Left cardiac atrium (tissue), 4 donors: ENCODE data around the gene FBXO8. TPM values are rescaled to one million over a fixed set of nuclear protein-coding genes. Genes with fewer than 3 reads are reported as not detected.
"Not testable (repeated sequence)": the region's sequence is repeated elsewhere in the genome, so short reads cannot be mapped to it uniquely, and the experiment has no call there.

Experiments used
- ATAC-seq, 2 donors: fragments of 200-7000 bp; cut with Tn5 transposase; one replicate each; pipeline ENCODE4 v1.9.1; 2020; ENCODE audit warnings: mild to moderate bottlenecking in 2 of 2, moderate library complexity in 2 of 2
- DNase-seq: peaks from one replicate; pipeline ENCODE4 v3.0.0-alpha.2; 2020
- intact Hi-C, 2 donors: fragments of 100-400 bp; cut with DNase I; formaldehyde crosslinking; loops; one replicate each; pipeline versions ENCODE4 v1.14.1 to v1.15.1; 2022 to 2023
- total RNA-seq, 2 donors: library from RNA; stranded (reverse); fragmentation: NEBNext Ultra II Directional; extraction: Animal tissue kit (Norgen Biotek cat#: 25700); gene quantifications; one replicate each; pipeline ENCODE4 v1.2.1, GENCODE V29; 2021
- donor health status: DM: no; HTN: yes; CAD: no.
- donor health status: DM: no; HTN: yes; CAD: no; lungs with severe emphysema.
- donor health status: DM: yes; HTN: yes; CAD: no.
- donor health status: Dilated cardiomyopathy.

Gene FBXO8
- total RNA-seq, 2 donors from 2014 or later: 24.5 to 28.7 TPM

- ATAC-seq, intact Hi-C loops, DNase-seq: not testable (repeated sequence)
These were observed 11.2 kb upstream of the FBXO8 start for GRCh38 chr4:174294641-174295040.

DNA sequence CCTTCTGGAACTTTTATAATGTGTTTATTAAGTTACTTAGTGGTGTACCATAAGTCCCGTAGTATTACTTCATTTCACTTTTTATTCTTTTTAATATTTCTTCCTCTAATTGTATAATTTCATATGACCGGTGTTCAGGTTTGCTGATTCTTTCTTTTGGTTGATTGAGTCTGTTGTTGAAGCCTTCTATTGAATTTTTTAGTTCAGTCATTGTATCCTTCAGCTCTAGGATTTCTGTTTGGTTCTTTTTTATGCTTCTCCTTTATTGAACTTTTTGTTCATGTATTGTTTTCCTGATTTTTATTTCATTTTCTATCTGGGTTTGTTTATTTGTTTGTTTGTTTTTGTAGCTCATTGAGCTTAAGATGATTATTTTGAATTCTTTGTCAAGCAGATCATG is 9.0 kb upstream of the FBXO8 start:
- no peak for ATAC-seq
- no peak for DNase-seq
- intact Hi-C loops: no loop called here

- no peak for ATAC-seq
- no peak for DNase-seq
- intact Hi-C loops: no loop called here
These were observed 3.4 kb upstream of the FBXO8 start for GRCh38 chr4:174286870-174287269.

DNA sequence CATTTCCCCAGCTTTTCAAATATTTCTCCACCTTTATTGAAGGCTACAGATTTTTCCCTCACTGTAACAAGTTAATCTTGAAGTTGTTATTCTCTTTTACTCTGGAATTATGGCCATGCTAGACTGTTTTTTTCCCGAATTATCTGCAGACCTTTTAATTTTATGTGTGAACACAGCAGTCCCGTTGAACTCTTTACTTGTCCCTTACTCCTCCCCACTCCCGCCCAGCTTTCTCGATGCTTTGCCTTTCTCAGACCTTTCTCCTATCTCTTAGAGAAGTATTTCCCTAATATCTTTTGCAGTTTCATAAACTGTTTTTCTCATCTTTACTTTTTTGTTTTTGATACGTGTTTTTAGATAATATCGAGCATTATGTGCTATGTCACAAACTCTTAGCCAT is 1.0 kb upstream of the FBXO8 start:
- intact Hi-C loops: no loop called here
- DNase-seq (no peak), ATAC-seq (no peak)

GRCh38 chr4:174282836-174283506 is 496 bp downstream of the FBXO8 start:
- DNase-seq (peak; percentile 81), ATAC-seq (peak; percentile 98 to 99)
- intact Hi-C loops: no loop called here

DNA sequence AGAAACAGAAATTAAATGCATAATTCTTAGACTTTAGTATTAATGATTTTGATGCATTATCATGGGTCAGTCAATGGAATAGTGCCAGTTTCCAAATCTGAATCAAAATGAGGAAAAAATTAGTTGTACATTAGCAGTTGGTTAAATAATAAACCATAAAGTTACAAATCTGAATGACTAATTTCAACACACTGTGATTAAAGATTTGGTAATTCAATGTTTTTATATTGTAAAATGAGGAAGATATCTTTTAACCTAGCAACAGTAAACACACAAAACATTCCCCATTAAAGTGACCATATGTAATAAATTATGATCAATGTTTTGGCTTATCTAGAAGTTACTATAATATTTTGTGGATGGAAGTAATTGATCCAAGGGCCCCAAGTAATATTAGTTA is 1.6 kb downstream of the FBXO8 start:
- DNase-seq (no peak), ATAC-seq (no peak)
- intact Hi-C loops: no loop called here

DNA sequence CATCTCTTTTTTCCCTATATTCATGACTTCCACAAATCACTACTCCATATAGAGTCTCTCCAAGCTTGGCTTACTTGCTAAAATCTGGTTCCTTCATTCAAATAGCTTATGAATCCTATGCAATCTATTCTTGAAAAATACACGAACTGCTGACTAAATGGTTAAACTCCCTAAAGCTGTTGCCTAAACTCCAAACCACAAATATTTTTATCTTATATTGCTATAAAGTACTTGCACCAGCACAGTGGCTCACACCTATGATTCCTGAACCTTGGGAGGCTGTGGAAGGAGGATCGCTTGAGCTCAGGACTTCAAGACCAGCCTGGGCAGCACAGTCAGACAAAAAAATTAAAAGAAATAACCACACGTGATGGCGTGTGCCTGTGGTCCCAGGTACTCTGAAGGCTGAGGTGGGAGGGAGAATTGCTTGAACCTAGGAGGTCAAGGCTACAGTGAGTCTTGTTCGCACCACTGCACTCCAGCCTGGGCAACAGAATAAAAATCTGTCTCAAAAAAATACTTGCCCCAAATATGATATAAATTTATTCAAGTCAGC is 2.2 kb downstream of the FBXO8 start:
- no peak for DNase-seq
- intact Hi-C loops: no loop called here
- ATAC-seq: no peak

- intact Hi-C loops: no loop called here
- no peak for DNase-seq
- no peak for ATAC-seq
These were observed 3.9 kb downstream of the FBXO8 start for GRCh38 chr4:174279433-174280155.

GRCh38 chr4:174278467-174278866 is 5.0 kb downstream of the FBXO8 start:
- intact Hi-C loops: no loop called here
- ATAC-seq: no peak
- DNase-seq: no peak

- ATAC-seq: no peak
- DNase-seq: no peak
- intact Hi-C loops: no loop called here
These were observed 6.0 kb downstream of the FBXO8 start for GRCh38 chr4:174277433-174277832.

DNA sequence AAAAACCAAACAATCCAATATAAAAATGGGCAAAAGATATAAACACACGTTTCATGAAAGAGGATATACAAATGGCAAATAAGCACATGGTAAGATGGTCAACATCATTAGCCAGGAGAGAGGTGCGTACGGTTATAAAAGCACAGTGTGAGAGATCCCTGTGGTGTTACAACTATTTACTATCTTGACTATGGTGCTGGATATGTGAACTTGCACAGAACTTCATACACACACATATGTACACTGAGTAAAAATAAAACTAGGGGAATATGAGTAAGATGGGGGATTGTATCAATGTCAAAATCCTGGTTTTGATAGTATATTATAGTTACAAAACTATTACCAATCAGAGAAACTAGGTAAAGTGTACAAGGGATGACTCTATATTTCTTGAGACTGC is 8.4 kb downstream of the FBXO8 start:
- ATAC-seq (no peak), DNase-seq (no peak)
- intact Hi-C loops: no loop called here

DNA sequence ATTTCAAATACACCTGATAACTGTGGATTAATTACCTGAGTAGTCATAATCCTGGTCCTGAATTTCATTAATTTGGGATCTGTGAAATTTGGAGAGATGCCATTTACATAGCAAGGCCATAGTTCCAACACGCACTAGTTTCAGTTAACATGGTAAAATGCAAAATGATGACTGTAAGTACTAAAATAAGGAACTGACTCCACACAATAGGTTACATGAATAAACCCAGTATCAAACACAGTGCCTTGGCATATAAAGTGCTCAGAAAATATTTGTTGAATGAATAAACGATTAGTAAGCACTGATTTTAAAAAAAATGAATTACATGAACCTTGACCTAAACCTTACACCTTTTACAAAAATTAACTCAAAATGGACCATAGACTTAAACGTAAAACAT is 9.0 kb downstream of the FBXO8 start:
- intact Hi-C loops: no loop called here
- ATAC-seq (no peak), DNase-seq (no peak)

DNA sequence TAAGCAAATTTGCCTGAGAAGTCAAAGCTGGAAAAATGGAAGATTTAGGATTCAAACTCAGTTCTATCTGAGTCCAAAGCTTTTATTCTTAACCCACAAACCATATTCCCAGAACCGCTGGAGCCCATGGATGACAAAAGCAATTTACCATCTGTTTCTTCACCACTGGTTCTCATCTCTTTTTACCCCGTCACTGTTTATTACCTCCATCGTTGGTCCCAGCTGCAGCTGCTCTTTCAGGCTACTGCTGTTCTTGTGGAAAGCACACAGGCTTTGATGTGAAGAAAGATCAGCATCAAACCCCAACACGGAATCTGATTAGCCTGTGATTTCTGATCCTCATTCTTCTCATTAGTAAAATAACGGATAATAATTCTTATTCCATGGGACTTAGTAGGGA is 9.5 kb downstream of the FBXO8 start:
- intact Hi-C loops: no loop called here
- no peak for DNase-seq
- no peak for ATAC-seq

DNA sequence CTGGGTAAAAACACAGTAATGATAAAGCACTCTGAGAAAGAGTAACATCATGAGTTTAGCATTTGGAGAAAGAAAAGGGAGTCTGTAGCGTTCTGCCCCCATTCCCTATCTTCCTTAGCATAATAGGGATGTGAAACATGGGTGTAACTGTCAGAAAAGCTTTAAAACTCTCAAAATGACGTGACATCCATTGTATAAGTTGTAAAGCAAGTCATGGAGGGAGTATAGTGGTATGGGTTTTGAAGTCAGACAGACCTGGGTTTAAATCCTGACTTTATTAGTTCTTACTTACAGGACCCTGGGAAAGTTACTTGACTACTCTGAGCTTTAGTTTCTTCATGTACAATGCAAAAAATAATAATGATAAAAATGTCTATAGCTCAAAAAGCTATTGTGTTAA is 17.1 kb downstream of the FBXO8 start:
- no peak for ATAC-seq
- DNase-seq: no peak
- intact Hi-C loops: no loop called here

- intact Hi-C loops: no loop called here
- ATAC-seq (no peak), DNase-seq (no peak)
These were observed 17.6 kb downstream of the FBXO8 start for GRCh38 chr4:174265916-174266315.

GRCh38 chr4:174263445-174263736 is 20.1 kb downstream of the FBXO8 start:
- intact Hi-C loops: no loop called here
- ATAC-seq (no peak), DNase-seq (no peak)

- intact Hi-C loops: no loop called here
- peak in 1 of 2 donors; percentile 61 for ATAC-seq
- DNase-seq: no peak
These were observed 20.6 kb downstream of the FBXO8 start for GRCh38 chr4:174262624-174263444.

DNA sequence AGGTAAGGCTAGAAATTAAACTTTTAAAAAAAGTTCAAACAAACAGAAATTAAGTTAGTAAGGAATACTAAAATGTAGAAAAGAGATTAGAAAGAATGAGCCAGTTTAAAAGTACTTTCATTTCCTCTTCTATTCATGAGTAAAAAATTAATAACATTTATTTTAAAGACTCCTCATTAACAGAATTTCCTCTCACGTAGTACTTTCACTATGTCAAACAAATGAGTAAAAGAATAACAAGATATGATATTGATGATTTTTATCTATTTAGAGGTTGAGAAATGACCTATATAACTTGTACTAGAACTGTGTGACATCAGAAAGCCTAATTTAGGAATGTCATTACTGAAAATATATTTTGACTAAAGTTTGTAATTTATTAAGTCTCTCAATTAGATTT is 22.0 kb downstream of the FBXO8 start:
- not testable (repeated sequence) for DNase-seq, ATAC-seq

GRCh38 chr4:174260099-174260498 is 23.4 kb downstream of the FBXO8 start:
- no peak for ATAC-seq
- no peak for DNase-seq
- intact Hi-C loops: no loop called here

More for the DNA sequence above, 22.0 kb downstream of the FBXO8 start:
- intact Hi-C loops: not testable (repeated sequence)

DNA sequence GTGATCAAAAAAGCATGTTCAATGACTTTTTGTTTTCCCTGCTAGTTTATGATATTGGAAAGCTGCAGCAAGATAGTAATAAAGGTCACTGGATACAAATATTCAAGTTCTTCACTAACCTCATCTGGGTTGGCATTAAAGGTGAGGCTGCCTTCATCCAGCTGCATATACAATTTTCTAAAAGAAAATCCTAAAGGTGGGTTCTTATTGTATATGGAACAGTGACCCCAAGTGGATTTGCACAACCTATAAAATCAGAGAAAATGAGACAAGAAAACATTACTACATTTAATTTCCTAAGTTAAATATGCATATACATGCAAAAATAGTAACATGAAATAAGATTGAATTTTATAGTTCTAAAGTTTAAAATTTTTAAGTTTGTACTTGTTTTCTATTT is 23.9 kb downstream of the FBXO8 start:
- DNase-seq (no peak), ATAC-seq (no peak)
- intact Hi-C loops: no loop called here
